HG03520 (cell line): ENCODE measurements around the gene KANK2.
A peak's percentile ranks its signal among the peaks of the same experiment; 100 is the strongest.

Experiments
- ATAC-seq: cut with Tn5 transposase; IDR thresholded peaks from one replicate; pipeline ENCODE4 v1.9.1; 2021; ENCODE audit warnings: mild to moderate bottlenecking, moderate library complexity; ENCODE audit not compliant: unreplicated experiment

KANK2 gene

GRCh38 chr19:11197291-11198174 is at the start of gene KANK2:
TSS of gene KANK2 (minus strand) at chr19:11197545. CDS start at chr19:11194511, 3,034 bp downstream.
- peak; percentile 64 for ATAC-seq

GRCh38 chr19:11246941-11247340 is 49.6 kb upstream of the KANK2 start:
- no peak for ATAC-seq

GRCh38 chr19:11244846-11245589 is 47.7 kb upstream of the KANK2 start:
- ATAC-seq: no peak

- no peak for ATAC-seq
Measured at GRCh38 chr19:11243798-11244169, 46.4 kb upstream of the KANK2 start.

- no peak for ATAC-seq
Measured at GRCh38 chr19:11242864-11243797, 45.8 kb upstream of the KANK2 start.

- ATAC-seq: no peak
Measured at GRCh38 chr19:11242025-11242424, 44.7 kb upstream of the KANK2 start.

GRCh38 chr19:11240008-11240444 is 42.7 kb upstream of the KANK2 start:
- no peak for ATAC-seq

GRCh38 chr19:11239377-11240000 is 42.1 kb upstream of the KANK2 start, which contains the start of gene ANGPTL8:
TSS of gene ANGPTL8 (plus strand) at chr19:11239619. CDS start at chr19:11239638, 19 bp downstream.
- ATAC-seq: no peak

- ATAC-seq: no peak
Measured at GRCh38 chr19:11238781-11239376, 41.5 kb upstream of the KANK2 start.

- ATAC-seq: no peak
Measured at GRCh38 chr19:11238041-11238440, 40.7 kb upstream of the KANK2 start.

GRCh38 chr19:11237321-11237720 is 40.0 kb upstream of the KANK2 start:
- no peak for ATAC-seq

- ATAC-seq: no peak
Measured at GRCh38 chr19:11236324-11237301, 39.3 kb upstream of the KANK2 start.

GRCh38 chr19:11234486-11235075 is 37.2 kb upstream of the KANK2 start:
- no peak for ATAC-seq

- ATAC-seq: no peak
Measured at GRCh38 chr19:11233073-11233472, 35.7 kb upstream of the KANK2 start.

GRCh38 chr19:11232555-11232954 is 35.2 kb upstream of the KANK2 start:
- ATAC-seq: no peak

- no peak for ATAC-seq
Measured at GRCh38 chr19:11230621-11231386, 33.5 kb upstream of the KANK2 start.

GRCh38 chr19:11227195-11227886 is 30.0 kb upstream of the KANK2 start:
- ATAC-seq: no peak
